Osteocyte (in vitro differentiated cells): ENCODE results near the gene BIRC6. TPM values are rescaled to one million over a fixed set of nuclear protein-coding genes. Genes with fewer than 3 reads are reported as not detected.

Experiments used
- DNase-seq: peaks from one replicate; pipeline ENCODE4 v3.0.0; 2021; ENCODE audit warnings: mixed read lengths; ENCODE audit not compliant: unreplicated experiment; ENCODE audit errors: extremely low spot score
- H3K27ac Mint-ChIP-seq: one replicate; pipeline ENCODE4 v1.8.0; 2021; ENCODE audit warnings: mild to moderate bottlenecking, mixed read lengths; ENCODE audit not compliant: unreplicated experiment
- H3K27me3 Mint-ChIP-seq: one replicate; pipeline ENCODE4 v1.8.0; 2021; ENCODE audit warnings: mixed read lengths; ENCODE audit not compliant: unreplicated experiment
- H3K36me3 Mint-ChIP-seq: one replicate; pipeline ENCODE4 v1.8.0; 2021; ENCODE audit warnings: mixed read lengths; ENCODE audit not compliant: unreplicated experiment
- H3K4me1 Mint-ChIP-seq: one replicate; pipeline ENCODE4 v1.8.0; 2021; ENCODE audit warnings: mixed read lengths; ENCODE audit not compliant: unreplicated experiment
- H3K4me3 Mint-ChIP-seq: one replicate; pipeline ENCODE4 v1.8.0; 2021; ENCODE audit warnings: mild to moderate bottlenecking, moderate library complexity, mixed read lengths; ENCODE audit not compliant: unreplicated experiment
- H3K9me3 Mint-ChIP-seq: one replicate; pipeline ENCODE4 v1.8.0; 2021; ENCODE audit warnings: mixed read lengths; ENCODE audit not compliant: unreplicated experiment
- total RNA-seq: library from RNA; stranded (reverse); gene quantifications from 2 replicates; pipeline ENCODE4 v1.2.1, GENCODE V29; 2021
- TF ChIP-seq, protein P1 (sequence below): fragments of 200-600 bp; sonication (generic); IDR thresholded peaks from 2 replicates; pipeline ENCODE4 v1.5.0; 2021; ENCODE audit warnings: antibody characterized with exemption, mild to moderate bottlenecking, moderate library complexity

Gene BIRC6
- total RNA-seq, 1 donor from 2014 or later, result 98.8 TPM

DNA sequence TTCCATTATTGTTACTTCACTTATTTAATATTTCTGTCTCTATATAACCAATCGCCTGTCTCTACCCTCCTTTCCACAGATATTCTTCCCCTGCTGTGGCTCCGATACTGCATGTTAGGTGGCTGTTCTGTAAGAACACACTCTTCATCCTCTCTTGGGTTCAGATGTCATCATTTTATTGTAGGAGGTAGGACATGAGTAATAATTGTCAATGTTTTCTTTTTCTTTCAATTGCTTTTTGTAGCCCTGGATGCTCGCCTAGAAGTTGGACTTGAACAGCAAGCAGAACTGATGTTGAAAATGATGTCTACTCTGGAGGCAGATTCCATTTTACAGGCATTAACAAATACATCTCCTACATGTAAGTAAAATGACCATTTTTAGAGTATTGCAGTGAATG, 128.6 kb downstream of the BIRC6 start:
- TF ChIP-seq, protein P1, sequence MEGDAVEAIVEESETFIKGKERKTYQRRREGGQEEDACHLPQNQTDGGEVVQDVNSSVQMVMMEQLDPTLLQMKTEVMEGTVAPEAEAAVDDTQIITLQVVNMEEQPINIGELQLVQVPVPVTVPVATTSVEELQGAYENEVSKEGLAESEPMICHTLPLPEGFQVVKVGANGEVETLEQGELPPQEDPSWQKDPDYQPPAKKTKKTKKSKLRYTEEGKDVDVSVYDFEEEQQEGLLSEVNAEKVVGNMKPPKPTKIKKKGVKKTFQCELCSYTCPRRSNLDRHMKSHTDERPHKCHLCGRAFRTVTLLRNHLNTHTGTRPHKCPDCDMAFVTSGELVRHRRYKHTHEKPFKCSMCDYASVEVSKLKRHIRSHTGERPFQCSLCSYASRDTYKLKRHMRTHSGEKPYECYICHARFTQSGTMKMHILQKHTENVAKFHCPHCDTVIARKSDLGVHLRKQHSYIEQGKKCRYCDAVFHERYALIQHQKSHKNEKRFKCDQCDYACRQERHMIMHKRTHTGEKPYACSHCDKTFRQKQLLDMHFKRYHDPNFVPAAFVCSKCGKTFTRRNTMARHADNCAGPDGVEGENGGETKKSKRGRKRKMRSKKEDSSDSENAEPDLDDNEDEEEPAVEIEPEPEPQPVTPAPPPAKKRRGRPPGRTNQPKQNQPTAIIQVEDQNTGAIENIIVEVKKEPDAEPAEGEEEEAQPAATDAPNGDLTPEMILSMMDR, result no peak
- no peaks in the 10 kb centered on the region for H3K9me3 Mint-ChIP-seq
- peaks cover 42% of the 10 kb centered on the region for H3K36me3 Mint-ChIP-seq
- DNase-seq, result no peak
- peak overlapping the region; percentile 84 for H3K27ac Mint-ChIP-seq
- H3K4me3 Mint-ChIP-seq, result no peak overlapping the region
- no peaks in the 10 kb centered on the region for H3K27me3 Mint-ChIP-seq
- H3K4me1 Mint-ChIP-seq, result peaks cover 23% of the 10 kb centered on the region

DNA sequence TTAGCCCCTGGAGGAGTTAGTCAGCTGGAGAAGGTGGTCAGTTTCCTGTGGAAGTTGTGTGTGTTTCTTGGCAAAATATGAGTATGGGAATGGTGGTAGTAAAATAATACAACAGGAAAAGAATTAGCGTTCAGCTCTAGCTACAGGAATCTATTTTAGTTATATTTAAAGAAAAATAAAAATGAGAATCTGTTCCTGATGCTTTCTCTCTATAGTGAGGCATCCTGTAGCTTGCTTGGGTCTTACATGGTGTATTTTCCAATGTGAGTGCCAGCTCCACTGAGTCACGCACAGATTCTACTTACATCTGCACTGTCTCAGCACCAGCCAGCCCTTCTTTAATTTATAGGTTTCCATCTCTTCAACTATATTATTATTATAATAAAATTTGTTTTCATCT, 132.2 kb downstream of the BIRC6 start:
- TF ChIP-seq, protein P1, result no peak

GRCh38 chr2:32491346-32491745, 134.5 kb downstream of the BIRC6 start:
- no peaks in the 10 kb centered on the region for H3K9me3 Mint-ChIP-seq
- no peak overlapping the region for H3K27ac Mint-ChIP-seq
- H3K4me3 Mint-ChIP-seq, result no peak overlapping the region
- H3K27me3 Mint-ChIP-seq, result no peaks in the 10 kb centered on the region
- peaks cover 22% of the 10 kb centered on the region for H3K36me3 Mint-ChIP-seq
- no peak for DNase-seq
- peaks cover 23% of the 10 kb centered on the region for H3K4me1 Mint-ChIP-seq
- TF ChIP-seq, protein P1, result no peak

More for the DNA sequence above, 132.2 kb downstream of the BIRC6 start:
- Mint-ChIP-seq H3K4me3 (no peak overlapping the region), H3K27me3 (no peaks in the 10 kb centered on the region), H3K9me3 (no peaks in the 10 kb centered on the region), H3K27ac (peak overlapping the region; percentile 40), H3K4me1 (peaks cover 23% of the 10 kb centered on the region), H3K36me3 (peaks cover 33% of the 10 kb centered on the region)
- no peak for DNase-seq

GRCh38 chr2:32495139-32495538, 138.3 kb downstream of the BIRC6 start:
- no peak for DNase-seq
- TF ChIP-seq, protein P1, result no peak
- no peaks in the 10 kb centered on the region for H3K9me3 Mint-ChIP-seq
- H3K27ac Mint-ChIP-seq, result peak overlapping the region; percentile 75
- peaks cover 28% of the 10 kb centered on the region for H3K36me3 Mint-ChIP-seq
- no peaks in the 10 kb centered on the region for H3K27me3 Mint-ChIP-seq
- peaks cover 13% of the 10 kb centered on the region for H3K4me1 Mint-ChIP-seq
- no peak overlapping the region for H3K4me3 Mint-ChIP-seq

- Mint-ChIP-seq H3K4me3 (no peak overlapping the region), H3K9me3 (no peaks in the 10 kb centered on the region), H3K27ac (no peak overlapping the region), H3K27me3 (no peaks in the 10 kb centered on the region), H3K4me1 (peaks cover 13% of the 10 kb centered on the region), H3K36me3 (peaks cover 31% of the 10 kb centered on the region)
- no peak for DNase-seq
- TF ChIP-seq, protein P1, result no peak
Measured at GRCh38 chr2:32496662-32497061, 139.8 kb downstream of the BIRC6 start.
